CD4-positive, alpha-beta memory T cell (primary cell): ENCODE measurements around the gene ALKAL2. TPM values are rescaled to one million over a fixed set of nuclear protein-coding genes. Genes with fewer than 3 reads are reported as not detected.
A peak's percentile ranks its signal among the peaks of the same experiment; 100 is the strongest.
"Not testable (repeated sequence)": the region's sequence is repeated elsewhere in the genome, so short reads cannot be mapped to it uniquely, and the experiment has no call there.

Experiments used
- CTCF ChIA-PET: fragments of 350-600 bp; sonication (Branson Sonifier 250); formaldehyde crosslinking; loops from one replicate; lab custom pipeline; 2021; ENCODE audit warnings: inconsistent platforms; ENCODE audit not compliant: partially characterized antibody; lab: Charles Lee
- POLR2A ChIA-PET: fragments of 350-600 bp; sonication (Branson Sonifier 250); formaldehyde crosslinking; loops from one replicate; lab custom pipeline; 2021; ENCODE audit not compliant: partially characterized antibody; lab: Charles Lee
- DNase-seq, 5 donors: peaks; one replicate each; pipeline versions ENCODE4 v3.0.0 to v3.0.0-alpha.2; 2020 to 2022; ENCODE audit warnings: mixed read lengths in 1 of 5
- H3K27ac ChIP-seq: one replicate; pipeline ENCODE4 v1.7.0; 2013; ENCODE audit warnings: low read depth, low read length
- H3K27me3 ChIP-seq: 2 replicates; pipeline ENCODE4 v1.7.0; 2013; ENCODE audit warnings: mild to moderate bottlenecking, low read length, moderate library complexity; ENCODE audit not compliant: insufficient read depth
- H3K36me3 ChIP-seq: 2 replicates; pipeline ENCODE4 v1.7.0; 2013; ENCODE audit warnings: mild to moderate bottlenecking, low read length, moderate library complexity; ENCODE audit not compliant: insufficient read depth
- H3K4me1 ChIP-seq: 2 replicates; pipeline ENCODE4 v1.7.0; 2013; ENCODE audit warnings: mild to moderate bottlenecking, low read length, moderate library complexity; ENCODE audit not compliant: insufficient read depth
- H3K4me3 ChIP-seq, 2 donors: one replicate each; pipeline ENCODE4 v1.7.0; 2013; ENCODE audit warnings: low read length in 2 of 2, mild to moderate bottlenecking in 1 of 2
- H3K9me3 ChIP-seq, 2 donors: one replicate each; pipeline ENCODE4 v1.7.0; 2013; ENCODE audit warnings: low read length in 2 of 2, control low read depth in 1 of 2; ENCODE audit not compliant: control insufficient read depth in 1 of 2
- H3K27ac Mint-ChIP-seq, 7 donors: one replicate each; pipeline ENCODE4 v1.8.0; 2020 to 2021; ENCODE audit warnings: mixed read lengths in 7 of 7, mild to moderate bottlenecking in 6 of 7, inconsistent platforms in 3 of 7, moderate library complexity in 3 of 7
- H3K27me3 Mint-ChIP-seq, 2 donors: one replicate each; pipeline ENCODE4 v1.8.0; 2020 to 2021; ENCODE audit warnings: mixed read lengths in 2 of 2
- H3K36me3 Mint-ChIP-seq, 2 donors: one replicate each; pipeline ENCODE4 v1.8.0; 2020 to 2021; ENCODE audit warnings: mixed read lengths in 2 of 2, inconsistent platforms in 1 of 2, mild to moderate bottlenecking in 1 of 2
- H3K4me1 Mint-ChIP-seq, 4 donors: one replicate each; pipeline ENCODE4 v1.8.0; 2020 to 2021; ENCODE audit warnings: mixed read lengths in 4 of 4, mild to moderate bottlenecking in 1 of 4
- H3K4me3 Mint-ChIP-seq, 8 donors: one replicate each; pipeline ENCODE4 v1.8.0; 2020 to 2021; ENCODE audit warnings: mixed read lengths in 8 of 8, mild to moderate bottlenecking in 7 of 8, moderate library complexity in 6 of 8, inconsistent platforms in 3 of 8
- H3K9me3 Mint-ChIP-seq, 8 donors: one replicate each; pipeline ENCODE4 v1.8.0; 2020 to 2021; ENCODE audit warnings: mixed read lengths in 8 of 8, mild to moderate bottlenecking in 5 of 8, inconsistent platforms in 3 of 8, moderate library complexity in 1 of 8
- intact Hi-C: fragments of 100-400 bp; cut with micrococcal nuclease; formaldehyde crosslinking; loops from one replicate; pipeline ENCODE4 v1.15.1; 2023
- polyA plus RNA-seq, 2 donors: library from polyadenylated mRNA; unstranded; fragments of 300-500 nt; fragmentation: Illumina TruSeq; gene quantifications; one replicate each; pipeline ENCODE4 v1.2.3, GENCODE V29; 2021
- total RNA-seq, 2 experiments: library from RNA; stranded (reverse); gene quantifications; one replicate each; pipeline ENCODE4 v1.2.3, GENCODE V29; 2021

The ALKAL2 gene
- total and polyA plus RNA-seq, 4 experiments from 2014 or later, result not detected

DNA sequence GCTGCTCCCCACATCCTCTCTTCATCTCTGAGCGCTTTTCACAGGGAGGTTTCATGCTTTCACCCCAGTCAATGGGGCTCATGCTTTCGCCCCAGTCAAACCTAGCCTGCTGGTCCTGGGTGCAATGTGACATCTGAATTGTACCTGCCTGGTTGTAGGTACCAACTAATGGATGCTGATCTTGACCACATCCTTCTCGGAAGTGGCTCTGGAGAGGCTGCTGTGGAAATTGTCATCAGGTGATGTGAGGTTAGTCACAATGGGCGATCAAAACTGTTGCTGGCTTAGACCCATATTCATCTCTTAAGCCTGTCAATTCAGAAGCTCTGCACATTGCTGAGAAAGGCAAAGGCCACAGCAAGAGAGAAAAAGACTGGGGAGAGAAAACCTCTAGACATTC is 32.7 kb upstream of the ALKAL2 start:
- Mint-ChIP-seq H3K9me3 (no peaks in the 10 kb centered on the region), H3K27me3 (peaks cover 0 to 12% of the 10 kb centered on the region in 2 donors), H3K27ac (no peak overlapping the region), H3K4me1 (peaks cover 5 to 20% (median 13%) of the 10 kb centered on the region in 4 donors), H3K4me3 (no peak overlapping the region), H3K36me3 (no peaks in the 10 kb centered on the region)
- Histone ChIP-seq H3K36me3 (no peaks in the 10 kb centered on the region), H3K27ac (no peak overlapping the region), H3K4me3 (no peak overlapping the region), H3K9me3 (no peaks in the 10 kb centered on the region), H3K4me1 (peaks cover 11% of the 10 kb centered on the region), H3K27me3 (no peaks in the 10 kb centered on the region)
- CTCF ChIA-PET, result no interaction called here
- no peak for DNase-seq
- POLR2A ChIA-PET, result no interaction called here
- intact Hi-C loops, result no loop called here

DNA sequence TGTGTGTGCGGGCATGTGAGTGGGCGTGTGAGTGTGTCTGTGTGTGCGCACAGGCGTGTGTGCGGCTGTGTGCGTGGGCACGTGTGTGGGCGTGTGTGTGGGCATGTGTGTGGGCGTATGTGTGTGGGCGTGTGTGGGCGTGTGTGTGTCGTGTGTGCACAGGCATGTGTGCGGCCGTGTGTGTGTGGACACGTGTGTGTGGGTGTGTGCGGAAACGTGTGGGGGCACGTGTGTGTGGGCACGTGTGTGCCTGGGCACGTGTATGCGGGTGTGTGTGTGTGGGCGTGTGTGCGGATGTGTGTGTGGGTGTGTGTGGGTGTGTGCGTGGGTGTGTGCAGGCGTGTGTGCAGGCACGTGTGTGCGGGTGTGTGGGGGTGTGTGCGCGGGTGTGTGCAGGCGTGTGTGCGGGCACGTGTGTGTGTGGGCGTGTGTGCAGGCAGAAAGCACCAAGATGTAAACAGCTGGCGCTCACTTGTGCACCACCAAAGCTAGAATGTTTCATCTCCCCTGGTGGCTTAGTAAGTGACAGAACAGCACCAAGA is 31.2 kb upstream of the ALKAL2 start:
- Histone ChIP-seq H3K9me3 (no peaks in the 10 kb centered on the region), H3K4me1 (peaks cover 11% of the 10 kb centered on the region), H3K36me3 (no peaks in the 10 kb centered on the region), H3K27me3 (no peaks in the 10 kb centered on the region), H3K4me3 (no peak overlapping the region), H3K27ac (no peak overlapping the region)
- peak overlapping the region in 1 of 8 donors; percentile 58 for H3K4me3 Mint-ChIP-seq
- intact Hi-C loops, result no loop called here
- peaks cover 0 to 7% of the 10 kb centered on the region in 2 donors for H3K27me3 Mint-ChIP-seq
- no peaks in the 10 kb centered on the region for H3K36me3 Mint-ChIP-seq
- ChIA-PET POLR2A (no interaction called here), CTCF (no interaction called here)
- peaks cover 5 to 20% (median 13%) of the 10 kb centered on the region in 4 donors for H3K4me1 Mint-ChIP-seq
- no peak for DNase-seq
- H3K27ac Mint-ChIP-seq, result peak overlapping the region in 3 of 7 donors; percentile 39 to 87 (median 40)
- H3K9me3 Mint-ChIP-seq, result no peaks in the 10 kb centered on the region

DNA sequence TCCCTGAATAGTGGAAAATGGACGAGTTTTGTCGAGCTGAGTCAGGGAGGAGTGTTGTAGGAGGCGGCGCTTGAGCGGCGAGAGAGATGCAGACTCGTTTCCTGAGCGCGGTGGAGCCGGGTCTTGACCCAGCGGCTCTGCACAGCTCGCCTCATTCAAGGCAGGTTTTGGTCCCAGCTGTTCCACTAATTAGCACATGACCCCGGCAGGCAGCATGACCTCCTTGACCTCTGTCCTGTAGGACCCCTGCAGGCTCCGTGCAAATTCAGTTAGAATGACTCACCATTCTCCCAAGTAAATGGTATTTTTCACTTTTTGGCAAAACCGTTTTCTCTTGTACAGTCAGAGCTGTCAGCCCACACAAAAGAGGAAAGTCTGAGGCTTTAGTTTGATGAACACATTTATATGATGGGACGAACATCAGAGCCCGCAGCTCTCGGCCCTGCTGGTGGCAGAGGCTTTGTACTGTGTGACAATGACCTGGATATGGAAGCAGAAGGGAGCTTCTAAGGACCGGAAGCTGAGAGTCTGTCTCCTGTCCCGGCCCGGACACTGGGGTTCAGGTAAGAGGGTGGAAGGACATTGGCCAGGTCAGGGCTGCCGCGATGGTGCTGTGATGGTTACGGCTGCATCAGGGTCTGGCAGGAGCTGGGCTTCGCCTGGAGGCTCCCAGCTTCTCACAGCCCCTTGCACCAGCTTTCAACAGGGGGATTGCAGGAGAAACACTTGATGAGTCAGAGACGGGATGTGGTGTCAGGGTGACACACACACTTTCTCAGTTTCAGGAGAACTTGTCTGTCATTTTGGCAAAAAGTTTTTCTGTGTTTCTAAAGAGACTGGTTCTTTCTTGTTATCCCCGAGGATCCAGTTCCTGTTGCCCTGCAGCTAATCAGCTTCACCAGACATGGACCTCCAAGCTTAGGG is 29.9 kb upstream of the ALKAL2 start:
- Mint-ChIP-seq H3K36me3 (no peaks in the 10 kb centered on the region), H3K27ac (peak overlapping the region in 5 of 7 donors; percentile 13 to 83 (median 65)), H3K9me3 (peaks cover 0 to 2% (median 0%) of the 10 kb centered on the region in 8 donors), H3K4me3 (peak overlapping the region in 7 of 8 donors; percentile 51 to 89 (median 81)), H3K27me3 (peaks cover 0 to 5% of the 10 kb centered on the region in 2 donors), H3K4me1 (peaks cover 5 to 20% (median 13%) of the 10 kb centered on the region in 4 donors)
- no peaks in the 10 kb centered on the region for H3K9me3 ChIP-seq
- H3K4me1 ChIP-seq, result peaks cover 11% of the 10 kb centered on the region
- H3K36me3 ChIP-seq, result no peaks in the 10 kb centered on the region
- no peaks in the 10 kb centered on the region for H3K27me3 ChIP-seq
- ChIA-PET POLR2A (no interaction called here), CTCF (no interaction called here)
- intact Hi-C loops, result no loop called here
- no peak overlapping the region for H3K27ac ChIP-seq
- H3K4me3 ChIP-seq, result no peak overlapping the region
- peak in 4 of 5 donors; percentile 2 to 39 (median 18) for DNase-seq

- no peak overlapping the region for H3K4me3 Mint-ChIP-seq
- ChIA-PET POLR2A (no interaction called here), CTCF (no interaction called here)
- H3K9me3 ChIP-seq, result no peaks in the 10 kb centered on the region
- H3K27ac ChIP-seq, result no peak overlapping the region
- peaks cover 0 to 2% (median 0%) of the 10 kb centered on the region in 8 donors for H3K9me3 Mint-ChIP-seq
- H3K27me3 Mint-ChIP-seq, result no peaks in the 10 kb centered on the region
- H3K4me1 Mint-ChIP-seq, result peaks cover 5 to 20% (median 13%) of the 10 kb centered on the region in 4 donors
- intact Hi-C loops, result no loop called here
- H3K4me3 ChIP-seq, result no peak overlapping the region
- no peak overlapping the region for H3K27ac Mint-ChIP-seq
- no peaks in the 10 kb centered on the region for H3K27me3 ChIP-seq
- no peaks in the 10 kb centered on the region for H3K36me3 ChIP-seq
- H3K4me1 ChIP-seq, result peaks cover 11% of the 10 kb centered on the region
- DNase-seq, result no peak
- no peaks in the 10 kb centered on the region for H3K36me3 Mint-ChIP-seq
Measured at GRCh38 chr2:316381-316780, 28.5 kb upstream of the ALKAL2 start.

DNA sequence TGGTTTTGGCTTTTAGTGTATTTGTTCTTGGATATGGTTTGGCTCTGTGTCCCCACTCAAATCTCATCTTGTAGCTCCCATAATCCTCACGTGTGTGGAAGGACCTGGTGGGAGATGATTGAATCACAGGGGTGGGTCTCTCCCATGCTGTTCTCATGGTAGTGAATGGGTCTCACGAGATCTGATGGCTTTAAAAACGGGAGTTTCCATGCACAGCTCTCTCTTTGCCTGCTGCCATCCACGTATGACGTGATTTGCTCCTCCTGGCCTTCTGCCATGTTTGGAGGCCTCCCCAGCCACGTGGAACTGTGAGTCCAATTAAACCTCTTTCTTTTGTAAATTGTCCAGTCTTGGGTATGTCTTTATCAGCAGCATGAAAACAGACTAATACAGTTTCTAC is 28.0 kb upstream of the ALKAL2 start:
- H3K4me3 Mint-ChIP-seq, POLR2A ChIA-PET, H3K36me3 ChIP-seq, H3K27ac ChIP-seq, H3K4me3 ChIP-seq, H3K9me3 Mint-ChIP-seq, H3K27me3 Mint-ChIP-seq, H3K36me3 Mint-ChIP-seq, H3K9me3 ChIP-seq, CTCF ChIA-PET, DNase-seq, intact Hi-C loops, H3K27me3 ChIP-seq: not testable (repeated sequence)
- Mint-ChIP-seq H3K4me1 (peaks cover 5 to 20% (median 13%) of the 10 kb centered on the region in 4 donors), H3K27ac (peak overlapping the region in 2 of 7 donors; percentile 35 to 62)
- H3K4me1 ChIP-seq, result peaks cover 11% of the 10 kb centered on the region

GRCh38 chr2:314561-315336 is 26.9 kb upstream of the ALKAL2 start:
- H3K27me3 Mint-ChIP-seq, result no peaks in the 10 kb centered on the region
- intact Hi-C loops, result no loop called here

GRCh38 chr2:313991-314390 is 26.1 kb upstream of the ALKAL2 start:
- peaks cover 5 to 18% (median 11%) of the 10 kb centered on the region in 4 donors for H3K4me1 Mint-ChIP-seq
- H3K27ac Mint-ChIP-seq, result no peak overlapping the region
- POLR2A ChIA-PET, result no interaction called here
- Histone ChIP-seq H3K27ac (no peak overlapping the region), H3K9me3 (no peaks in the 10 kb centered on the region), H3K27me3 (no peaks in the 10 kb centered on the region), H3K4me3 (no peak overlapping the region), H3K4me1 (peaks cover 11% of the 10 kb centered on the region), H3K36me3 (no peaks in the 10 kb centered on the region)
- DNase-seq, result no peak
- intact Hi-C loops, result no loop called here
- no peak overlapping the region for H3K4me3 Mint-ChIP-seq
- CTCF ChIA-PET, result no interaction called here
- H3K27me3 Mint-ChIP-seq, result no peaks in the 10 kb centered on the region
- no peaks in the 10 kb centered on the region for H3K36me3 Mint-ChIP-seq
- H3K9me3 Mint-ChIP-seq, result peaks cover 0 to 4% (median 0%) of the 10 kb centered on the region in 8 donors

More at GRCh38 chr2:314561-315336, 26.9 kb upstream of the ALKAL2 start:
- Histone ChIP-seq H3K27me3 (no peaks in the 10 kb centered on the region), H3K4me3 (no peak overlapping the region), H3K36me3 (no peaks in the 10 kb centered on the region), H3K9me3 (no peaks in the 10 kb centered on the region), H3K4me1 (peaks cover 11% of the 10 kb centered on the region), H3K27ac (no peak overlapping the region)
- ChIA-PET CTCF (no interaction called here), POLR2A (no interaction called here)
- H3K9me3 Mint-ChIP-seq, result peaks cover 0 to 2% (median 0%) of the 10 kb centered on the region in 8 donors
- H3K36me3 Mint-ChIP-seq, result no peaks in the 10 kb centered on the region
- no peak overlapping the region for H3K4me3 Mint-ChIP-seq
- no peak for DNase-seq
- H3K4me1 Mint-ChIP-seq, result peaks cover 5 to 20% (median 12%) of the 10 kb centered on the region in 4 donors
- no peak overlapping the region for H3K27ac Mint-ChIP-seq
